ENCODE results near the gene COL25A1.

DNA sequence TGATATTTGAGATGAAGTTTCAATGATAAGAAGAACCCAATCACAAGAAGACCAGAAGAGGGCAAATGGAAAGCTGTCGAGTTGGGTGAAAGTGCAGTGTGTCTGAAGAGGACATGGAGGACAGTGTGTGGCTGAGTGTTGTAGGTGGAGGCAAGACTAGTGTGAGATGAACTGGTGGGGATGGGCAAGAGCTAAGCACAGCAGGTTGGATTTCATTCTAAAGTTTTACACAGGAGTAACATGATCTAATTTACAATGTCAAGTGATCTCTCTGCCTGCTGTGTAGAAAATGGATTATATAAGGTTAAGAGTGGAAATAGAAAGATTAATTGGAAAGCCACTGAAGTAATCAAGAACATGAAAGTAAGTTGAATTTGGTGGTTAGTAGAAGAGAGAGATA, 331.0 kb downstream of the COL25A1 start:
- TF ChIP-seq, protein P1, sequence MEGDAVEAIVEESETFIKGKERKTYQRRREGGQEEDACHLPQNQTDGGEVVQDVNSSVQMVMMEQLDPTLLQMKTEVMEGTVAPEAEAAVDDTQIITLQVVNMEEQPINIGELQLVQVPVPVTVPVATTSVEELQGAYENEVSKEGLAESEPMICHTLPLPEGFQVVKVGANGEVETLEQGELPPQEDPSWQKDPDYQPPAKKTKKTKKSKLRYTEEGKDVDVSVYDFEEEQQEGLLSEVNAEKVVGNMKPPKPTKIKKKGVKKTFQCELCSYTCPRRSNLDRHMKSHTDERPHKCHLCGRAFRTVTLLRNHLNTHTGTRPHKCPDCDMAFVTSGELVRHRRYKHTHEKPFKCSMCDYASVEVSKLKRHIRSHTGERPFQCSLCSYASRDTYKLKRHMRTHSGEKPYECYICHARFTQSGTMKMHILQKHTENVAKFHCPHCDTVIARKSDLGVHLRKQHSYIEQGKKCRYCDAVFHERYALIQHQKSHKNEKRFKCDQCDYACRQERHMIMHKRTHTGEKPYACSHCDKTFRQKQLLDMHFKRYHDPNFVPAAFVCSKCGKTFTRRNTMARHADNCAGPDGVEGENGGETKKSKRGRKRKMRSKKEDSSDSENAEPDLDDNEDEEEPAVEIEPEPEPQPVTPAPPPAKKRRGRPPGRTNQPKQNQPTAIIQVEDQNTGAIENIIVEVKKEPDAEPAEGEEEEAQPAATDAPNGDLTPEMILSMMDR (IDR thresholded peaks at IDR 0.05; ENCODE audit: insufficient read depth, low read depth, low read length): no peak
- TF ChIP-seq EZH2 (IDR thresholded peaks at IDR 0.05; ENCODE audit: insufficient read depth, low read length): no peak

All from astrocyte (in vitro differentiated cells and primary cell).